A673 (cell line): ENCODE data around the gene LGALS9.

ENCODE experiments used
- EZH2 ChIP-seq: fragments of 200-600 bp; sonication (generic); IDR thresholded peaks from 2 replicates; pipeline ENCODE4 v1.6.1; 2017; ENCODE audit warnings: borderline replicate concordance, low read depth, mild to moderate bottlenecking, mixed read lengths, antibody characterized with exemption, low read length; ENCODE audit not compliant: poor library complexity, severe bottlenecking
- TF ChIP-seq, protein P1 (sequence below): fragments of 300-800, 200-600 bp; sonication (generic); conservative IDR thresholded peaks from 2 replicates; pipeline ENCODE4 v1.5.1; 2017; ENCODE audit warnings: low read depth, mild to moderate bottlenecking, antibody characterized with exemption, low read length, moderate library complexity, mixed read lengths

DNA sequence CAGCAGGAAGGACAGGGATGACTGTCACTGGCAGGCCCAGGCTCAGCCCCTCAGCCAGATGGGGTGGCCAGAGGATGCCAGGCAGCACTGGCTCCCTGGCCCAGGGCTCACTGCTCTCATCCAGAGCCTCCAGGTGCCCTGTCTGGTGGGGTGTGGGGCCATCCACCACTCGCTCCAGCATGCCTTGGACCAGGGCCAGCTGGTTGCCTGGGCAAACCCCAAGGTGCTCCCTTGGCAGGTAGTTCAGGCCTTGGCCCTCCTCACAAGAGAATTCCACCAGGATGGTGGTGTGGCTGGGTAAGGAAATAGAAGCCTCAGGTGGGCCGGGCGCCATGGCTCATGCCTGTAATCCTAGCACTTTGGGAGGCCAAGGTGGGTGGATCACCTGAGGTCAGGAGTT lies 29.4 kb downstream of the LGALS9 start:
- TF ChIP-seq, protein P1, sequence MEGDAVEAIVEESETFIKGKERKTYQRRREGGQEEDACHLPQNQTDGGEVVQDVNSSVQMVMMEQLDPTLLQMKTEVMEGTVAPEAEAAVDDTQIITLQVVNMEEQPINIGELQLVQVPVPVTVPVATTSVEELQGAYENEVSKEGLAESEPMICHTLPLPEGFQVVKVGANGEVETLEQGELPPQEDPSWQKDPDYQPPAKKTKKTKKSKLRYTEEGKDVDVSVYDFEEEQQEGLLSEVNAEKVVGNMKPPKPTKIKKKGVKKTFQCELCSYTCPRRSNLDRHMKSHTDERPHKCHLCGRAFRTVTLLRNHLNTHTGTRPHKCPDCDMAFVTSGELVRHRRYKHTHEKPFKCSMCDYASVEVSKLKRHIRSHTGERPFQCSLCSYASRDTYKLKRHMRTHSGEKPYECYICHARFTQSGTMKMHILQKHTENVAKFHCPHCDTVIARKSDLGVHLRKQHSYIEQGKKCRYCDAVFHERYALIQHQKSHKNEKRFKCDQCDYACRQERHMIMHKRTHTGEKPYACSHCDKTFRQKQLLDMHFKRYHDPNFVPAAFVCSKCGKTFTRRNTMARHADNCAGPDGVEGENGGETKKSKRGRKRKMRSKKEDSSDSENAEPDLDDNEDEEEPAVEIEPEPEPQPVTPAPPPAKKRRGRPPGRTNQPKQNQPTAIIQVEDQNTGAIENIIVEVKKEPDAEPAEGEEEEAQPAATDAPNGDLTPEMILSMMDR = no peak
- no peak for TF ChIP-seq EZH2
